ENCODE results near the gene FAM50B.

The FAM50B gene

DNA sequence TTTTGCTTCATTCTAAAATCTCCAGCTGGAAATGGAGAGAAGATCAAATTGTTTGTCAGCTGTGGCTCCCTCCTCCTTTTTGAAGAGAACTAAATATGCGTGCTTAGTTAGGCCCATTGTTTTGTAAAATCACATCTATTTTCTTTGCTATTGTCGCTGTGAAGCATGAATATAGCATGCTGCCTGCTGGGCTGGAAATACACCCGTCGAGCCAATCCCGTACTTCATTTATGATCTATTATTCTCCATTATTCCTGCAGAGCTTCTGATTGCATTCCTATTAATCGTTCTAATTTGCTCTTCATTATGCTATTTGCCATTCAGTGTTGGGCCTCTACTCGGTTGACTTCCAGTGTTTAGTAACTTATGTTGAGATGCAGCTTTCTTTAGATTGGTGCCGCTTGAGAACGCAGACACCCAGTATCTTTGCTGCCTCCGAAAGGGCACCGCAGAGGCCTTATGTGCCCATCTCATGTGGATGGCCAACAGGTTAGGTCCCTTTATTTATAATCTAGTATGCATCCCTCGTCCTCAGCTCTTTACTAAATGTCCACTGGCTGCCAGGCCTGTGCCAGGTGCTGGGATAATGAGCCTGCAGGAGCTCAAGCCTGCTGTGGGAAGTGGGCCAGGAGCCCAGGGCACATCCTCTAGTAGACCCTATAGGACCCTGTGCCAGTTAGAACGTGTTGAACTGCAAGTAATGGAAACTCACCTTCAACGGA, 45.6 kb downstream of the FAM50B start:
- no peak overlapping the region for H3K4me3 ChIP-seq (ENCODE audit: low read depth, low read length)
- no peaks in the 10 kb centered on the region for H3K4me1 ChIP-seq
- no peaks in the 10 kb centered on the region for H3K27me3 ChIP-seq
- TF ChIP-seq, protein P1, sequence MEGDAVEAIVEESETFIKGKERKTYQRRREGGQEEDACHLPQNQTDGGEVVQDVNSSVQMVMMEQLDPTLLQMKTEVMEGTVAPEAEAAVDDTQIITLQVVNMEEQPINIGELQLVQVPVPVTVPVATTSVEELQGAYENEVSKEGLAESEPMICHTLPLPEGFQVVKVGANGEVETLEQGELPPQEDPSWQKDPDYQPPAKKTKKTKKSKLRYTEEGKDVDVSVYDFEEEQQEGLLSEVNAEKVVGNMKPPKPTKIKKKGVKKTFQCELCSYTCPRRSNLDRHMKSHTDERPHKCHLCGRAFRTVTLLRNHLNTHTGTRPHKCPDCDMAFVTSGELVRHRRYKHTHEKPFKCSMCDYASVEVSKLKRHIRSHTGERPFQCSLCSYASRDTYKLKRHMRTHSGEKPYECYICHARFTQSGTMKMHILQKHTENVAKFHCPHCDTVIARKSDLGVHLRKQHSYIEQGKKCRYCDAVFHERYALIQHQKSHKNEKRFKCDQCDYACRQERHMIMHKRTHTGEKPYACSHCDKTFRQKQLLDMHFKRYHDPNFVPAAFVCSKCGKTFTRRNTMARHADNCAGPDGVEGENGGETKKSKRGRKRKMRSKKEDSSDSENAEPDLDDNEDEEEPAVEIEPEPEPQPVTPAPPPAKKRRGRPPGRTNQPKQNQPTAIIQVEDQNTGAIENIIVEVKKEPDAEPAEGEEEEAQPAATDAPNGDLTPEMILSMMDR (IDR thresholded peaks at IDR 0.05; ENCODE audit: low read depth, low read length): no peak
- no peaks in the 10 kb centered on the region for H3K9me3 ChIP-seq
- no peaks in the 10 kb centered on the region for H3K36me3 ChIP-seq
- DNase-seq: no peak

DNA sequence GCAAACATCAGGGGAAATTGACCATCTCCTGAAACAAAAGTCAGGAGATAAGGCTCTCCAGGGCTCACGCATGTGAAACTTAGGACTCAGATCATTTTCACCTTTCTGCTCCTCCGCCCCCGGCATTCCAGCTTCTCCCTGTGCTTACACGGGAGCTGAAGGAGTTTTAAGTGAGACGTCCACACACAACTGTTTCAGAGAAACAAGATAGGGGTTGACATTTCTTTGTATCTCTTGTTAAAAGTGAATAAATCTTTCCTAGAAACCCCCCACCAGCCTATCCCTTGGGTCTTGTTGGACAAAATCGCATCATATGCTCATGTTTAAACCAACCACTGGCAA, 46.1 kb downstream of the FAM50B start:
- H3K4me1 ChIP-seq: no peaks in the 10 kb centered on the region
- no peak for DNase-seq
- no peaks in the 10 kb centered on the region for H3K36me3 ChIP-seq

GRCh38 chr6:3895805-3896204, 46.6 kb downstream of the FAM50B start:
- DNase-seq: no peak
- Histone ChIP-seq H3K36me3 (no peaks in the 10 kb centered on the region), H3K4me1 (no peaks in the 10 kb centered on the region), H3K4me3 (ENCODE audit: low read depth, low read length) (no peak overlapping the region), H3K27me3 (no peaks in the 10 kb centered on the region), H3K9me3 (no peaks in the 10 kb centered on the region)
- TF ChIP-seq, protein P1 (IDR thresholded peaks at IDR 0.05; ENCODE audit: low read depth, low read length): no peak

More for the DNA sequence above, 46.1 kb downstream of the FAM50B start:
- no peaks in the 10 kb centered on the region for H3K27me3 ChIP-seq
- H3K4me3 ChIP-seq (ENCODE audit: low read depth, low read length): no peak overlapping the region
- TF ChIP-seq, protein P1 (IDR thresholded peaks at IDR 0.05; ENCODE audit: low read depth, low read length): no peak
- no peaks in the 10 kb centered on the region for H3K9me3 ChIP-seq

GRCh38 chr6:3898265-3898994, 49.3 kb downstream of the FAM50B start:
- no peaks in the 10 kb centered on the region for H3K27me3 ChIP-seq
- no peak for DNase-seq
- TF ChIP-seq, protein P1 (IDR thresholded peaks at IDR 0.05; ENCODE audit: low read depth, low read length): no peak
- no peaks in the 10 kb centered on the region for H3K36me3 ChIP-seq
- H3K4me1 ChIP-seq: no peaks in the 10 kb centered on the region
- no peak overlapping the region for H3K4me3 ChIP-seq (ENCODE audit: low read depth, low read length)
- H3K9me3 ChIP-seq: no peaks in the 10 kb centered on the region

DNA sequence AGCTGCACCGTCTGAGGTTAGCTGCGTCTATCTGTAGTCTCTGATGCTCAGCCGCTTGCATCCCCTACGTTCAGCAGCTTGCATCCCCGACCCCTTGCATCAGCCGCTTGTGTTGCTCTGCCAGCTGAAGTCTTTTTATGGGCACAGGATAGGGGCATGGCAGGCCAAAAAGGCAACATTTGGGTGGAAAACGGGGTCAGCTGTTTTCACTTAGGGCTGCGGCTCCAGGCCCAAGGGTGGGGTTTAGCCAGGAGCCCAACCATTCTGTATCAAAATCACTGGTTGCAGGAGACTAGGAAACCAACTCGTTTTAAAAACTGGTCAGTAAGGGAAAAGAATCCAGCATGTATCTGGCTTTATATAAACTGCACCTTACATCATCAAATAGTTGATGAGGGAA, 49.9 kb downstream of the FAM50B start:
- DNase-seq: no peak
- Histone ChIP-seq H3K4me1 (no peaks in the 10 kb centered on the region), H3K4me3 (ENCODE audit: low read depth, low read length) (no peak overlapping the region), H3K9me3 (no peaks in the 10 kb centered on the region), H3K27me3 (no peaks in the 10 kb centered on the region), H3K36me3 (no peaks in the 10 kb centered on the region)
- TF ChIP-seq, protein P1 (IDR thresholded peaks at IDR 0.05; ENCODE audit: low read depth, low read length): no peak

DNA sequence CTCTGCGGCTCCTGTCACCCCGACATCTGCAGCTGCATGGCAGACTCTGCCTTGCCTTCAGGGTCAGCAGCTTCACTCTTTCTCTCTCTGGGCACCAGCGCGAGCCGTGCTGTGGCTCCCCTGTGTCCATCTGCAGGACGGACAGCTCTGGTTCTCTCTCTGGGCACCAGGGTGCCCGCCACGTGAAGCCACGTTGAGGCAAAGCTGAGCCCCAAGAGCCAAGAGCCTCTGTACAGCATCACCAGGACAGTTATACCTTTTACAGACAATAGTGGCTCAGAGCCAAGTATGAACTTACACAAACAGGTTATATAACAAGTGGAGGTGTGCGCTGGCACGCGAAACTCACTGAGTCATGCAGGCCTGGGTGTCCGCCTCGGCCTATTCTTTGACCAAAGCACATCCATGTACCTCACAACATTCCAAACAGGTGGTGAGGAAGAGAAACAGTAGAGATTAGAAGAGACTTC, 50.8 kb downstream of the FAM50B start:
- no peaks in the 10 kb centered on the region for H3K36me3 ChIP-seq
- DNase-seq: no peak
- TF ChIP-seq, protein P1 (IDR thresholded peaks at IDR 0.05; ENCODE audit: low read depth, low read length): no peak

More for the DNA sequence above, 50.8 kb downstream of the FAM50B start:
- Histone ChIP-seq H3K9me3 (no peaks in the 10 kb centered on the region), H3K27me3 (0 out of 2 replicates have a peak, but pooled peaks cover 4% of the 10 kb centered on the region), H3K4me1 (no peaks in the 10 kb centered on the region), H3K4me3 (ENCODE audit: low read depth, low read length) (no peak overlapping the region)

Measured in BE2C (cell line).